WTC11 (cell line): Measurements from ENCODE around the gene ANKRD24. TPM values are rescaled to one million over a fixed set of nuclear protein-coding genes. Genes with fewer than 3 reads are reported as not detected.

ENCODE experiments used
- ATAC-seq: fragments of 200-7000 bp; cut with Tn5 transposase; 2 replicates; pipeline ENCODE4 v1.10.0; 2021; ENCODE audit warnings: mild to moderate bottlenecking, moderate library complexity
- CTCF ChIA-PET: fragments of 300-600 bp; sonication (Branson Sonifier 250); formaldehyde crosslinking; loops from one replicate; lab custom pipeline; 2021; ENCODE audit warnings: antibody characterized with exemption; lab: Charles Lee
- POLR2A ChIA-PET: fragments of 350-600 bp; sonication (Branson Sonifier 250); formaldehyde crosslinking; loops from one replicate; lab custom pipeline; 2021; ENCODE audit warnings: antibody characterized with exemption; lab: Charles Lee
- DNase-seq: peaks from one replicate; pipeline ENCODE4 v3.0.0; 2021; ENCODE audit warnings: low spot score
- H3K27ac Mint-ChIP-seq: 2 replicates; pipeline ENCODE4 v1.8.0; 2021; ENCODE audit warnings: mixed read lengths
- H3K27me3 Mint-ChIP-seq: 2 replicates; pipeline ENCODE4 v1.8.0; 2021; ENCODE audit warnings: low read depth, mild to moderate bottlenecking, moderate library complexity, mixed read lengths
- H3K36me3 Mint-ChIP-seq: 2 replicates; pipeline ENCODE4 v1.8.0; 2021; ENCODE audit warnings: mixed read lengths
- H3K4me1 Mint-ChIP-seq: 2 replicates; pipeline ENCODE4 v1.8.0; 2022; ENCODE audit warnings: mixed read lengths
- H3K4me3 Mint-ChIP-seq: 2 replicates; pipeline ENCODE4 v1.8.0; 2021; ENCODE audit warnings: mild to moderate bottlenecking, moderate library complexity, mixed read lengths
- H3K9me3 Mint-ChIP-seq: 2 replicates; pipeline ENCODE4 v1.8.0; 2021; ENCODE audit warnings: mixed read lengths
- ATF1 ChIP-seq: sonication (generic); formaldehyde crosslinking; IDR thresholded peaks from 2 replicates; pipeline ENCODE4 v1.8.1; 2023; ENCODE audit warnings: mild to moderate bottlenecking, moderate library complexity, missing genetic modification reagents
- CREM ChIP-seq: sonication (generic); formaldehyde crosslinking; IDR thresholded peaks from 2 replicates; pipeline ENCODE4 v1.8.1; 2022; ENCODE audit warnings: mild to moderate bottlenecking, missing genetic modification reagents, moderate library complexity
- ELF4 ChIP-seq: sonication (generic); formaldehyde crosslinking; IDR thresholded peaks from 2 replicates; pipeline ENCODE4 v1.8.1; 2022; ENCODE audit warnings: low read depth, mild to moderate bottlenecking, moderate library complexity, missing genetic modification reagents
- GTF2I ChIP-seq: fragments of 250-450 bp; sonication (Bioruptor Pico); conservative IDR thresholded peaks from 2 replicates; pipeline ENCODE4 v1.4.0; 2021; ENCODE audit warnings: mild to moderate bottlenecking
- JUN ChIP-seq: sonication (generic); formaldehyde crosslinking; IDR thresholded peaks from 2 replicates; pipeline ENCODE4 v1.8.0; 2023; ENCODE audit warnings: mild to moderate bottlenecking, missing genetic modification reagents
- ZBTB21 ChIP-seq: sonication (generic); formaldehyde crosslinking; IDR thresholded peaks from 2 replicates; pipeline ENCODE4 v1.8.1; 2023; ENCODE audit warnings: mild to moderate bottlenecking, missing genetic modification reagents, borderline replicate concordance
- ZNF121 ChIP-seq: sonication (generic); formaldehyde crosslinking; IDR thresholded peaks from 2 replicates; pipeline ENCODE4 v1.8.0; 2023; ENCODE audit warnings: missing genetic modification reagents
- ZNF263 ChIP-seq: sonication (generic); formaldehyde crosslinking; IDR thresholded peaks from 2 replicates; pipeline ENCODE4 v1.8.1; 2022; ENCODE audit warnings: low read depth, mild to moderate bottlenecking, moderate library complexity, missing genetic modification reagents
- total RNA-seq: library from RNA; stranded (reverse); gene quantifications from 3 replicates; pipeline ENCODE4 v1.2.3, GENCODE V29; 2021
- TF ChIP-seq, protein P1 (sequence below): sonication (generic); formaldehyde crosslinking; conservative IDR thresholded peaks from 2 replicates; pipeline ENCODE4 v1.8.1; 2022; ENCODE audit warnings: mild to moderate bottlenecking, missing genetic modification reagents
- TF ChIP-seq, protein P2 (sequence below): sonication (generic); formaldehyde crosslinking; IDR thresholded peaks from 2 replicates; pipeline ENCODE4 v1.8.1; 2023; ENCODE audit warnings: mild to moderate bottlenecking, missing genetic modification reagents, moderate library complexity
- TF ChIP-seq, protein P3 (sequence below): sonication (generic); formaldehyde crosslinking; IDR thresholded peaks from 2 replicates; pipeline ENCODE4 v1.8.0; 2022; ENCODE audit warnings: mild to moderate bottlenecking, missing genetic modification reagents
- TF ChIP-seq, protein P4 (sequence below): fragments of 250-450 bp; sonication (Bioruptor Pico); IDR thresholded peaks from 2 replicates; pipeline ENCODE4 v1.8.0; 2021; ENCODE audit warnings: mild to moderate bottlenecking
- TF ChIP-seq, protein P5 (sequence below): sonication (generic); formaldehyde crosslinking; IDR thresholded peaks from 2 replicates; pipeline ENCODE4 v1.8.1; 2023; ENCODE audit warnings: mild to moderate bottlenecking, missing genetic modification reagents, borderline replicate concordance
- TF ChIP-seq, protein P6 (sequence below): sonication (generic); formaldehyde crosslinking; IDR thresholded peaks from 2 replicates; pipeline ENCODE4 v1.8.0; 2022; ENCODE audit warnings: mild to moderate bottlenecking, missing genetic modification reagents
- TF ChIP-seq, protein P7 (sequence below): sonication (generic); formaldehyde crosslinking; IDR thresholded peaks from 2 replicates; pipeline ENCODE4 v1.8.1; 2022; ENCODE audit warnings: missing genetic modification reagents, borderline replicate concordance
- TF ChIP-seq, protein P8 (sequence below): sonication (generic); formaldehyde crosslinking; IDR thresholded peaks from 2 replicates; pipeline ENCODE4 v1.8.1; 2023; ENCODE audit warnings: mild to moderate bottlenecking, moderate library complexity, missing genetic modification reagents

Gene ANKRD24
- total RNA-seq, 1 experiment from 2014 or later, result 11.3 TPM

DNA sequence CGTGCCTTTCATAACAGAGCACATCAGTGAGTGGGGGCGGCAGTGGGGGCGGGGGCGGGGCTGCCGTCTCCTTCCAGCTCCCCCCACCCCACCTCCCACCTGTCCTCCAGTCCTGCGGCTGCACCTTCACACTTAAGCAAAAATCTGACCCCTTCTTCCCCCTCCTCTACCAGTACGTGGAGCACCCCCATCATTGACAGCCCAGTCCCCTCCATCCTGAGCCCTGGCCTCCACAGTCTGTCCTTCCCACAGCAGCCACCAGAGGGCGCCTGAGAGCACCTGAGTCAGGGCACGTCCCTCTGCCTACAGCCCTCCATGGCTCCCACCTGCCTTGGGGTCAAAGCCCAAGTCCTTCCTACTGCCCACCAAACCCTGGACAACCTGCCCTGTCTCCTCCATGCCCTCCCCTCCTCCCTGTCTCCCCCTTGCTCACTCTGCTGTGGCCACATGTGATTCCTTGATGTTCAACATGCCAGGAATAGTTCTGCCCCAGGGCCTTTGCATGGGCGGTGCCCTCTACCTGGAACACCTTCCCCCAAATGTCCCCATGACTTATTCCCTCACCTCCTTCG lies 50.9 kb downstream of the ANKRD24 start (continued):
- peak; percentile 86 for TF ChIP-seq ZNF121 (CRISPR knock-in tag)

DNA sequence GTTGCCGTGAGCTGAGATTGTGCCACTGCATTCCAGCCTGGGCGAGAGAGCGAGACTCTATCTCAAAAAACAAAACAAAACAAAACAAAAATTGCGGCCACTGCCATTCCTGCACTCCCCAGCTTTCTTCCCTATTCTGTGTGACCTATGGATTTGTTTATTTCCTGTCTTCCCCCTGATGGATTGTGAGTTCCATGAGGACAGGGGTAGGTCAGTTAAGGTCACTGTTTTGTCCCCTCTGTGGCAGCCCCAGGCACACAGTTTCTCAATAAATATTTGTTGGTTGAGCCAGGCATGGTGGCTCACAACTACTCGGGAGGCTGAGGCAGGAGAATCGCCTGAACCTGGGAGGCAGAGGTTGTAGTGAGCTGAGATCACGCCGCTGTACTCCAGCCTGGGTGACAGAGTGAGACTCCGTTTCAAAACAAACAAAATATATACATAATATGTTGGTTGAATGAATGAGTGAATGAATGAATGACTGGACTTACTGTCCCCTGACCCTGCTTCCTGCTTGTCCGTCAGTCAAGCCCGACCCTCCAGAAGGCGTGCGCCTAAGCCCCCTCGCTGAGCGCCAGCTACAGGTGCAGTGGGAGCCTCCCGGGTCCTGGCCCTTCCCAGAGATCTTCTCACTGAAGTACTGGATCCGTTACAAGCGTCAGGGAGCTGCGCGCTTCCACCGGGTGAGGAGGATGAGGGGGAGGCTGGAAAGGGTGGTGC lies 51.8 kb downstream of the ANKRD24 start:
- Mint-ChIP-seq H3K36me3 (no peaks in the 10 kb centered on the region), H3K9me3 (no peaks in the 10 kb centered on the region), H3K4me3 (no peak overlapping the region), H3K27ac (no peak overlapping the region), H3K4me1 (no peaks in the 10 kb centered on the region), H3K27me3 (no peaks in the 10 kb centered on the region; the same call in 1 of the 2 replicates)
- ChIA-PET POLR2A (no interaction called here), CTCF (interaction anchor here (0.5 to 2.7 kb wide), 7 partner anchors 13 to 152 kb away, joined by 3 to 14 read pairs (median 5); partner anchors contain the start of gene YJU2)
- ATAC-seq, result no peak
- TF ChIP-seq ZBTB21 (no peak), ATF1 (CRISPR knock-in tag) (no peak), ELF4 (CRISPR knock-in tag) (no peak), CREM (no peak), ZNF263 (CRISPR knock-in tag) (no peak), JUN (no peak), GTF2I (CRISPR knock-in tag) (no peak)
- TF ChIP-seq, protein P1, sequence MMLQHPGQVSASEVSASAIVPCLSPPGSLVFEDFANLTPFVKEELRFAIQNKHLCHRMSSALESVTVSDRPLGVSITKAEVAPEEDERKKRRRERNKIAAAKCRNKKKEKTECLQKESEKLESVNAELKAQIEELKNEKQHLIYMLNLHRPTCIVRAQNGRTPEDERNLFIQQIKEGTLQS (CRISPR knock-in tag), result no peak
- TF ChIP-seq, protein P2, sequence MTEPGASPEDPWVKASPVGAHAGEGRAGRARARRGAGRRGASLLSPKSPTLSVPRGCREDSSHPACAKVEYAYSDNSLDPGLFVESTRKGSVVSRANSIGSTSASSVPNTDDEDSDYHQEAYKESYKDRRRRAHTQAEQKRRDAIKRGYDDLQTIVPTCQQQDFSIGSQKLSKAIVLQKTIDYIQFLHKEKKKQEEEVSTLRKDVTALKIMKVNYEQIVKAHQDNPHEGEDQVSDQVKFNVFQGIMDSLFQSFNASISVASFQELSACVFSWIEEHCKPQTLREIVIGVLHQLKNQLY, result no peak
- TF ChIP-seq, protein P3, sequence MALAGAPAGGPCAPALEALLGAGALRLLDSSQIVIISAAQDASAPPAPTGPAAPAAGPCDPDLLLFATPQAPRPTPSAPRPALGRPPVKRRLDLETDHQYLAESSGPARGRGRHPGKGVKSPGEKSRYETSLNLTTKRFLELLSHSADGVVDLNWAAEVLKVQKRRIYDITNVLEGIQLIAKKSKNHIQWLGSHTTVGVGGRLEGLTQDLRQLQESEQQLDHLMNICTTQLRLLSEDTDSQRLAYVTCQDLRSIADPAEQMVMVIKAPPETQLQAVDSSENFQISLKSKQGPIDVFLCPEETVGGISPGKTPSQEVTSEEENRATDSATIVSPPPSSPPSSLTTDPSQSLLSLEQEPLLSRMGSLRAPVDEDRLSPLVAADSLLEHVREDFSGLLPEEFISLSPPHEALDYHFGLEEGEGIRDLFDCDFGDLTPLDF (CRISPR knock-in tag), result no peak
- TF ChIP-seq, protein P4, sequence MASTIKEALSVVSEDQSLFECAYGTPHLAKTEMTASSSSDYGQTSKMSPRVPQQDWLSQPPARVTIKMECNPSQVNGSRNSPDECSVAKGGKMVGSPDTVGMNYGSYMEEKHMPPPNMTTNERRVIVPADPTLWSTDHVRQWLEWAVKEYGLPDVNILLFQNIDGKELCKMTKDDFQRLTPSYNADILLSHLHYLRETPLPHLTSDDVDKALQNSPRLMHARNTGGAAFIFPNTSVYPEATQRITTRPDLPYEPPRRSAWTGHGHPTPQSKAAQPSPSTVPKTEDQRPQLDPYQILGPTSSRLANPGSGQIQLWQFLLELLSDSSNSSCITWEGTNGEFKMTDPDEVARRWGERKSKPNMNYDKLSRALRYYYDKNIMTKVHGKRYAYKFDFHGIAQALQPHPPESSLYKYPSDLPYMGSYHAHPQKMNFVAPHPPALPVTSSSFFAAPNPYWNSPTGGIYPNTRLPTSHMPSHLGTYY (CRISPR knock-in tag), result no peak
- TF ChIP-seq, protein P5, sequence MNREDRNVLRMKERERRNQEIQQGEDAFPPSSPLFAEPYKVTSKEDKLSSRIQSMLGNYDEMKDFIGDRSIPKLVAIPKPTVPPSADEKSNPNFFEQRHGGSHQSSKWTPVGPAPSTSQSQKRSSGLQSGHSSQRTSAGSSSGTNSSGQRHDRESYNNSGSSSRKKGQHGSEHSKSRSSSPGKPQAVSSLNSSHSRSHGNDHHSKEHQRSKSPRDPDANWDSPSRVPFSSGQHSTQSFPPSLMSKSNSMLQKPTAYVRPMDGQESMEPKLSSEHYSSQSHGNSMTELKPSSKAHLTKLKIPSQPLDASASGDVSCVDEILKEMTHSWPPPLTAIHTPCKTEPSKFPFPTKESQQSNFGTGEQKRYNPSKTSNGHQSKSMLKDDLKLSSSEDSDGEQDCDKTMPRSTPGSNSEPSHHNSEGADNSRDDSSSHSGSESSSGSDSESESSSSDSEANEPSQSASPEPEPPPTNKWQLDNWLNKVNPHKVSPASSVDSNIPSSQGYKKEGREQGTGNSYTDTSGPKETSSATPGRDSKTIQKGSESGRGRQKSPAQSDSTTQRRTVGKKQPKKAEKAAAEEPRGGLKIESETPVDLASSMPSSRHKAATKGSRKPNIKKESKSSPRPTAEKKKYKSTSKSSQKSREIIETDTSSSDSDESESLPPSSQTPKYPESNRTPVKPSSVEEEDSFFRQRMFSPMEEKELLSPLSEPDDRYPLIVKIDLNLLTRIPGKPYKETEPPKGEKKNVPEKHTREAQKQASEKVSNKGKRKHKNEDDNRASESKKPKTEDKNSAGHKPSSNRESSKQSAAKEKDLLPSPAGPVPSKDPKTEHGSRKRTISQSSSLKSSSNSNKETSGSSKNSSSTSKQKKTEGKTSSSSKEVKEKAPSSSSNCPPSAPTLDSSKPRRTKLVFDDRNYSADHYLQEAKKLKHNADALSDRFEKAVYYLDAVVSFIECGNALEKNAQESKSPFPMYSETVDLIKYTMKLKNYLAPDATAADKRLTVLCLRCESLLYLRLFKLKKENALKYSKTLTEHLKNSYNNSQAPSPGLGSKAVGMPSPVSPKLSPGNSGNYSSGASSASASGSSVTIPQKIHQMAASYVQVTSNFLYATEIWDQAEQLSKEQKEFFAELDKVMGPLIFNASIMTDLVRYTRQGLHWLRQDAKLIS (CRISPR knock-in tag), result no peak
- TF ChIP-seq, protein P6, sequence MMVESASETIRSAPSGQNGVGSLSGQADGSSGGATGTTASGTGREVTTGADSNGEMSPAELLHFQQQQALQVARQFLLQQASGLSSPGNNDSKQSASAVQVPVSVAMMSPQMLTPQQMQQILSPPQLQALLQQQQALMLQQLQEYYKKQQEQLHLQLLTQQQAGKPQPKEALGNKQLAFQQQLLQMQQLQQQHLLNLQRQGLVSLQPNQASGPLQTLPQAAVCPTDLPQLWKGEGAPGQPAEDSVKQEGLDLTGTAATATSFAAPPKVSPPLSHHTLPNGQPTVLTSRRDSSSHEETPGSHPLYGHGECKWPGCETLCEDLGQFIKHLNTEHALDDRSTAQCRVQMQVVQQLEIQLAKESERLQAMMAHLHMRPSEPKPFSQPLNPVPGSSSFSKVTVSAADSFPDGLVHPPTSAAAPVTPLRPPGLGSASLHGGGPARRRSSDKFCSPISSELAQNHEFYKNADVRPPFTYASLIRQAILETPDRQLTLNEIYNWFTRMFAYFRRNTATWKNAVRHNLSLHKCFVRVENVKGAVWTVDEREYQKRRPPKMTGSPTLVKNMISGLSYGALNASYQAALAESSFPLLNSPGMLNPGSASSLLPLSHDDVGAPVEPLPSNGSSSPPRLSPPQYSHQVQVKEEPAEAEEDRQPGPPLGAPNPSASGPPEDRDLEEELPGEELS (CRISPR knock-in tag), result no peak
- TF ChIP-seq, protein P7, sequence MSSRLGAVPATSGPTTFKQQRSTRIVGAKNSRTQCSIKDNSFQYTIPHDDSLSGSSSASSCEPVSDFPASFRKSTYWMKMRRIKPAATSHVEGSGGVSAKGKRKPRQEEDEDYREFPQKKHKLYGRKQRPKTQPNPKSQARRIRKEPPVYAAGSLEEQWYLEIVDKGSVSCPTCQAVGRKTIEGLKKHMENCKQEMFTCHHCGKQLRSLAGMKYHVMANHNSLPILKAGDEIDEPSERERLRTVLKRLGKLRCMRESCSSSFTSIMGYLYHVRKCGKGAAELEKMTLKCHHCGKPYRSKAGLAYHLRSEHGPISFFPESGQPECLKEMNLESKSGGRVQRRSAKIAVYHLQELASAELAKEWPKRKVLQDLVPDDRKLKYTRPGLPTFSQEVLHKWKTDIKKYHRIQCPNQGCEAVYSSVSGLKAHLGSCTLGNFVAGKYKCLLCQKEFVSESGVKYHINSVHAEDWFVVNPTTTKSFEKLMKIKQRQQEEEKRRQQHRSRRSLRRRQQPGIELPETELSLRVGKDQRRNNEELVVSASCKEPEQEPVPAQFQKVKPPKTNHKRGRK (CRISPR knock-in tag), result no peak
- TF ChIP-seq, protein P8, sequence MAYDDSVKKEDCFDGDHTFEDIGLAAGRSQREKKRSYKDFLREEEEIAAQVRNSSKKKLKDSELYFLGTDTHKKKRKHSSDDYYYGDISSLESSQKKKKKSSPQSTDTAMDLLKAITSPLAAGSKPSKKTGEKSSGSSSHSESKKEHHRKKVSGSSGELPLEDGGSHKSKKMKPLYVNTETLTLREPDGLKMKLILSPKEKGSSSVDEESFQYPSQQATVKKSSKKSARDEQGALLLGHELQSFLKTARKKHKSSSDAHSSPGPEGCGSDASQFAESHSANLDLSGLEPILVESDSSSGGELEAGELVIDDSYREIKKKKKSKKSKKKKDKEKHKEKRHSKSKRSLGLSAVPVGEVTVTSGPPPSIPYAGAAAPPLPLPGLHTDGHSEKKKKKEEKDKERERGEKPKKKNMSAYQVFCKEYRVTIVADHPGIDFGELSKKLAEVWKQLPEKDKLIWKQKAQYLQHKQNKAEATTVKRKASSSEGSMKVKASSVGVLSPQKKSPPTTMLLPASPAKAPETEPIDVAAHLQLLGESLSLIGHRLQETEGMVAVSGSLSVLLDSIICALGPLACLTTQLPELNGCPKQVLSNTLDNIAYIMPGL, result no peak
- DNase-seq, result no peak
